Measurements from ENCODE around the gene ZNF560. TPM values are rescaled to one million over a fixed set of nuclear protein-coding genes. Genes with fewer than 3 reads are reported as not detected.

The ZNF560 gene
- total RNA-seq, 1 donor from 2014 or later = 0.12 TPM

- Mint-ChIP-seq H3K4me1 (no peaks in the 10 kb centered on the region), H3K36me3 (ENCODE audit: low read depth) (peaks cover 7% of the 10 kb centered on the region), H3K9me3 (peaks cover 7% of the 10 kb centered on the region), H3K4me3 (no peak overlapping the region), H3K27ac (ENCODE audit: unreplicated experiment) (no peak overlapping the region), H3K27me3 (ENCODE audit: low read depth) (no peaks in the 10 kb centered on the region)
- DNase-seq (ENCODE audit: low read depth, low spot score) = no peak
- no peak for TF ChIP-seq CTCF (conservative IDR thresholded peaks at IDR 0.05)
Observed at GRCh38 chr19:9500796-9501195, 2.4 kb upstream of the ZNF560 start.

- peaks cover 3% of the 10 kb centered on the region for H3K36me3 Mint-ChIP-seq (ENCODE audit: low read depth)
- no peak overlapping the region for H3K4me3 Mint-ChIP-seq
- no peak for DNase-seq (ENCODE audit: low read depth, low spot score)
- no peaks in the 10 kb centered on the region for H3K27me3 Mint-ChIP-seq (ENCODE audit: low read depth)
- H3K4me1 Mint-ChIP-seq = no peaks in the 10 kb centered on the region
- H3K27ac Mint-ChIP-seq (ENCODE audit: unreplicated experiment) = no peak overlapping the region
- H3K9me3 Mint-ChIP-seq = peaks cover 9% of the 10 kb centered on the region
- no peak for TF ChIP-seq CTCF (conservative IDR thresholded peaks at IDR 0.05)
Observed at GRCh38 chr19:9494096-9494495, 4.3 kb downstream of the ZNF560 start.

- Mint-ChIP-seq H3K27me3 (ENCODE audit: low read depth) (no peaks in the 10 kb centered on the region), H3K9me3 (peaks cover 21% of the 10 kb centered on the region), H3K4me3 (no peak overlapping the region), H3K36me3 (ENCODE audit: low read depth) (peaks cover 11% of the 10 kb centered on the region), H3K27ac (ENCODE audit: unreplicated experiment) (no peak overlapping the region), H3K4me1 (no peaks in the 10 kb centered on the region)
- no peak for DNase-seq (ENCODE audit: low read depth, low spot score)
- no peak for TF ChIP-seq CTCF (conservative IDR thresholded peaks at IDR 0.05)
Observed at GRCh38 chr19:9487016-9487415, 11.4 kb downstream of the ZNF560 start.

- Mint-ChIP-seq H3K27ac (ENCODE audit: unreplicated experiment) (no peak overlapping the region), H3K27me3 (ENCODE audit: low read depth) (no peaks in the 10 kb centered on the region), H3K9me3 (peaks cover 22% of the 10 kb centered on the region), H3K4me1 (no peaks in the 10 kb centered on the region), H3K4me3 (no peak overlapping the region), H3K36me3 (ENCODE audit: low read depth) (peaks cover 11% of the 10 kb centered on the region)
- no peak for DNase-seq (ENCODE audit: low read depth, low spot score)
- no peak for TF ChIP-seq CTCF (conservative IDR thresholded peaks at IDR 0.05)
Observed at GRCh38 chr19:9485140-9485539, 13.3 kb downstream of the ZNF560 start.

- Mint-ChIP-seq H3K27me3 (ENCODE audit: low read depth) (no peaks in the 10 kb centered on the region), H3K27ac (ENCODE audit: unreplicated experiment) (no peak overlapping the region), H3K36me3 (ENCODE audit: low read depth) (peaks cover 11% of the 10 kb centered on the region), H3K4me1 (no peaks in the 10 kb centered on the region), H3K9me3 (peaks cover 25% of the 10 kb centered on the region), H3K4me3 (no peak overlapping the region)
- DNase-seq (ENCODE audit: low read depth, low spot score) = no peak
- no peak for TF ChIP-seq CTCF (conservative IDR thresholded peaks at IDR 0.05)
Observed at GRCh38 chr19:9474975-9475374, 23.4 kb downstream of the ZNF560 start.

- Mint-ChIP-seq H3K9me3 (peaks cover 17% of the 10 kb centered on the region), H3K36me3 (ENCODE audit: low read depth) (peaks cover 21% of the 10 kb centered on the region), H3K27me3 (ENCODE audit: low read depth) (no peaks in the 10 kb centered on the region), H3K27ac (ENCODE audit: unreplicated experiment) (no peak overlapping the region), H3K4me1 (no peaks in the 10 kb centered on the region), H3K4me3 (no peak overlapping the region)
- TF ChIP-seq CTCF (conservative IDR thresholded peaks at IDR 0.05) = no peak
- no peak for DNase-seq (ENCODE audit: low read depth, low spot score)
Observed at GRCh38 chr19:9467161-9467560, 31.3 kb downstream of the ZNF560 start.
